OCI-LY1 (cell line): ENCODE results near the gene SLC24A3.

Experiments
- H2AFZ ChIP-seq: fragments of 200-600 bp; sonication (generic), shearing (Covaris generic); 2 replicates; pipeline ENCODE4 v1.6.0; 2014; ENCODE audit warnings: antibody characterized with exemption, mild to moderate bottlenecking, low read length
- H3F3A ChIP-seq: fragments of 200-600 bp; sonication (generic), shearing (Covaris generic); 2 replicates; pipeline ENCODE4 v1.6.0; 2014; ENCODE audit warnings: mild to moderate bottlenecking, antibody characterized with exemption, low read length, moderate library complexity; ENCODE audit not compliant: insufficient read depth
- H3K27ac ChIP-seq: fragments of 200-600 bp; sonication (generic); 2 replicates; pipeline ENCODE4 v1.5.1; 2014; ENCODE audit warnings: low read length, mixed run types, mild to moderate bottlenecking, low read depth; ENCODE audit not compliant: poor library complexity, severe bottlenecking
- H3K27me3 ChIP-seq: fragments of 200-600 bp; sonication (generic); 2 replicates; pipeline ENCODE4 v1.6.0; 2014; ENCODE audit warnings: antibody characterized with exemption, mild to moderate bottlenecking, low read length, moderate library complexity; ENCODE audit not compliant: insufficient read depth
- H3K36me3 ChIP-seq: fragments of 200-600 bp; sonication (generic); 2 replicates; pipeline ENCODE4 v1.6.1; 2014; ENCODE audit warnings: mild to moderate bottlenecking, antibody characterized with exemption, low read length, moderate library complexity, mixed read lengths; ENCODE audit not compliant: insufficient read depth
- H3K4me1 ChIP-seq: fragments of 200-600 bp; sonication (generic); 2 replicates; pipeline ENCODE4 v1.5.1; 2014; ENCODE audit warnings: mild to moderate bottlenecking, low read length, moderate library complexity; ENCODE audit not compliant: insufficient read depth, severe bottlenecking
- H3K4me2 ChIP-seq: fragments of 200-600 bp; sonication (generic), shearing (Covaris generic); 2 replicates; pipeline ENCODE4 v1.6.1; 2014; ENCODE audit warnings: low read length
- H3K4me3 ChIP-seq: fragments of 200-600 bp; sonication (generic); 2 replicates; pipeline ENCODE4 v1.5.1; 2014; ENCODE audit warnings: low read length, low read depth, mild to moderate bottlenecking, mixed read lengths; ENCODE audit not compliant: poor library complexity, severe bottlenecking
- H3K79me2 ChIP-seq: fragments of 200-600 bp; shearing (Covaris generic); 2 replicates; pipeline ENCODE4 v1.6.1; 2016; ENCODE audit warnings: mixed run types, low read length, mixed read lengths; ENCODE audit not compliant: insufficient read depth
- H3K9ac ChIP-seq: fragments of 200-600 bp; sonication (generic), shearing (Covaris generic); 2 replicates; pipeline ENCODE4 v1.6.1; 2014; ENCODE audit warnings: mild to moderate bottlenecking, low read length, mixed read lengths
- H3K9me2 ChIP-seq: fragments of 200-600 bp; sonication (generic), shearing (Covaris generic); 2 replicates; pipeline ENCODE4 v1.6.1; 2014; ENCODE audit warnings: low read depth, mild to moderate bottlenecking, low read length, mixed read lengths
- H3K9me3 ChIP-seq: fragments of 200-600 bp; shearing (Covaris generic); 2 replicates; pipeline ENCODE4 v1.6.1; 2014; ENCODE audit warnings: low read length, mixed read lengths
- H4K20me1 ChIP-seq: fragments of 200-600 bp; sonication (generic), shearing (Covaris generic); 2 replicates; pipeline ENCODE4 v1.6.0; 2016; ENCODE audit warnings: mild to moderate bottlenecking, low read length; ENCODE audit not compliant: insufficient read depth
- CTCF ChIP-seq: fragments of 200-600 bp; sonication (generic), shearing (Covaris generic); IDR thresholded peaks from 2 replicates; pipeline ENCODE4 v1.5.1; 2017; ENCODE audit warnings: mild to moderate bottlenecking, antibody characterized with exemption, low read length, moderate library complexity, mixed read lengths
- EZH2 ChIP-seq: fragments of 200-600 bp; sonication (generic), shearing (Covaris generic); IDR thresholded peaks from 2 replicates; pipeline ENCODE4 v1.8.0; 2017; ENCODE audit warnings: borderline replicate concordance, mixed run types, mild to moderate bottlenecking, antibody characterized with exemption, low read length, moderate library complexity, mixed read lengths

Gene SLC24A3

GRCh38 chr20:19756761-19757486 is 544.5 kb downstream of the SLC24A3 start:
- H3K79me2 ChIP-seq: no peaks in the 10 kb centered on the region
- H3K4me2 ChIP-seq: no peak overlapping the region
- no peak overlapping the region for H3K9ac ChIP-seq
- no peaks in the 10 kb centered on the region for H4K20me1 ChIP-seq
- no peak overlapping the region for H3K4me3 ChIP-seq
- H2AFZ ChIP-seq: no peak overlapping the region
- no peak for TF ChIP-seq EZH2
- no peaks in the 10 kb centered on the region for H3K9me3 ChIP-seq
- no peaks in the 10 kb centered on the region for H3K4me1 ChIP-seq
- H3K27ac ChIP-seq: no peak overlapping the region
- no peaks in the 10 kb centered on the region for H3K36me3 ChIP-seq
- no peaks in the 10 kb centered on the region for H3K27me3 ChIP-seq
- no peaks in the 10 kb centered on the region for H3K9me2 ChIP-seq
- H3F3A ChIP-seq: no peaks in the 10 kb centered on the region

- no peak overlapping the region for H3K27ac ChIP-seq
- no peaks in the 10 kb centered on the region for H3K9me2 ChIP-seq
- no peaks in the 10 kb centered on the region for H3K4me1 ChIP-seq
- no peak overlapping the region for H3K9ac ChIP-seq
- no peaks in the 10 kb centered on the region for H3K9me3 ChIP-seq
- no peak overlapping the region for H3K4me2 ChIP-seq
- H3K27me3 ChIP-seq: no peaks in the 10 kb centered on the region
- no peaks in the 10 kb centered on the region for H3F3A ChIP-seq
- no peaks in the 10 kb centered on the region for H3K79me2 ChIP-seq
- no peaks in the 10 kb centered on the region for H3K36me3 ChIP-seq
- no peak overlapping the region for H3K4me3 ChIP-seq
- TF ChIP-seq CTCF (no peak), EZH2 (no peak)
- H2AFZ ChIP-seq: no peak overlapping the region
- no peaks in the 10 kb centered on the region for H4K20me1 ChIP-seq
Measured at GRCh38 chr20:19757487-19758132, 545.2 kb downstream of the SLC24A3 start.

- Histone ChIP-seq H3K9me2 (no peaks in the 10 kb centered on the region), H3K27ac (no peak within 1 kb of the TSS), H4K20me1 (no peaks in the 10 kb centered on the region), H3K4me1 (no peaks in the 10 kb centered on the region), H3K27me3 (no peaks in the 10 kb centered on the region), H2AFZ (no peak within 1 kb of the TSS), H3K4me3 (no peak within 1 kb of the TSS), H3K79me2 (no peaks in the 10 kb centered on the region), H3K9me3 (no peaks in the 10 kb centered on the region), H3F3A (no peaks in the 10 kb centered on the region), H3K9ac (no peak within 1 kb of the TSS), H3K36me3 (no peaks in the 10 kb centered on the region), H3K4me2 (no peak within 1 kb of the TSS)
- no peak for TF ChIP-seq CTCF
- no peak for TF ChIP-seq EZH2
Measured at GRCh38 chr20:19758133-19758500, 545.7 kb downstream of the SLC24A3 start, which contains the start of gene RIN2. Gene RIN2 (plus strand): TSS chr20:19758258. CDS start chr20:19889602, 131,344 bp downstream.
